Measurements from ENCODE around the gene HOXA13.

DNA sequence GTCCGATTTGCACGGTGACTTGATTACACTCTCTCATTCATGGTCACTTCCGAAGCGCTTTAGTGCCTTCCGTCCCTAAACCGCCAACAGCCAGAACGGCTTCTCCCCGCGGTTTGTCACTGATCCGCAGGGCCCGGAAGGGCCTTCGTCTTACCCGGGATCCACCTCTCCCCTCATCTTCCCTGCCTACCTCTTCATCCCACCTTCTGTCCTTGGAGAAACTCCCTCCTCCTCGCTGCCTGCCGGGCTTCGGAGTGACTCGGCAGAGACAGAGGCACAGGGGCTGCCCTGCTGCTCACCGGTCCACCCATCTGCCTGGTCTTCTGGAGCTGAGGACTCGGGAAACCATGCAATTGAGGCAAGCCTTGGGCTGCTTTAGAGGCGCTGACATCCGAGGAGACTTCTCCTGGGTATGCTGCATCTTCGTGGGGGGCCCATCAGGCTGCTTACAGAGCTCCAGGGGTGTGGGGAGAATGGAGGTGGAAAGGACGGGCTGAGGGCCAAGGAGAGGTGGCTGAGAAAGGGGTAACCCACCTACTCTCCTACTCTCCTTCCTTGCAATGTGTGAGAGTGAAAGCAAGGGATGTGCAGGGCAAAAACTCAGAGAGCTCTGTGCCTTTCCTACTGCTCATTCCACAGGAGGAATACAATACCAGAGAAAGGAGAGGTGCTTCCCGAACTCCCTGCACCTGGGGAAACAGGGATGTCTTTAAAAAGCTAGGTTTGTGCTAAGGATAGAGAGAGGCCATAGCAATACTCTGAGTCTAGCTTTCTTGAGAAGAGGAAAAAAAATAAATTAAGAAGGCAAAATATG is 13.8 kb downstream of the HOXA13 start:
- TF ChIP-seq, protein P1, sequence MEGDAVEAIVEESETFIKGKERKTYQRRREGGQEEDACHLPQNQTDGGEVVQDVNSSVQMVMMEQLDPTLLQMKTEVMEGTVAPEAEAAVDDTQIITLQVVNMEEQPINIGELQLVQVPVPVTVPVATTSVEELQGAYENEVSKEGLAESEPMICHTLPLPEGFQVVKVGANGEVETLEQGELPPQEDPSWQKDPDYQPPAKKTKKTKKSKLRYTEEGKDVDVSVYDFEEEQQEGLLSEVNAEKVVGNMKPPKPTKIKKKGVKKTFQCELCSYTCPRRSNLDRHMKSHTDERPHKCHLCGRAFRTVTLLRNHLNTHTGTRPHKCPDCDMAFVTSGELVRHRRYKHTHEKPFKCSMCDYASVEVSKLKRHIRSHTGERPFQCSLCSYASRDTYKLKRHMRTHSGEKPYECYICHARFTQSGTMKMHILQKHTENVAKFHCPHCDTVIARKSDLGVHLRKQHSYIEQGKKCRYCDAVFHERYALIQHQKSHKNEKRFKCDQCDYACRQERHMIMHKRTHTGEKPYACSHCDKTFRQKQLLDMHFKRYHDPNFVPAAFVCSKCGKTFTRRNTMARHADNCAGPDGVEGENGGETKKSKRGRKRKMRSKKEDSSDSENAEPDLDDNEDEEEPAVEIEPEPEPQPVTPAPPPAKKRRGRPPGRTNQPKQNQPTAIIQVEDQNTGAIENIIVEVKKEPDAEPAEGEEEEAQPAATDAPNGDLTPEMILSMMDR (IDR thresholded peaks at IDR 0.05): no peak
- TF ChIP-seq POLR2AphosphoS5 (IDR thresholded peaks at IDR 0.05): no peak
- no peak for TF ChIP-seq POLR2A (IDR thresholded peaks at IDR 0.05)
- no peak for TF ChIP-seq EP300 (IDR thresholded peaks at IDR 0.05)

Data from stomach (tissue), 4 donors.